GM12878 (cell line): ENCODE data around the gene COMMD7. TPM values are rescaled to one million over a fixed set of nuclear protein-coding genes. Genes with fewer than 3 reads are reported as not detected.
A peak's percentile ranks its signal among the peaks of the same experiment; 100 is the strongest.

ENCODE experiments used
- ATF7 ChIP-seq: fragments of 450-650 bp; IDR thresholded peaks from 2 replicates; pipeline ENCODE4 v1.6.1; 2016; ENCODE audit warnings: low read depth, mild to moderate bottlenecking
- BCL11A ChIP-seq: IDR thresholded peaks from 2 replicates; pipeline ENCODE4 v1.6.1; 2011; ENCODE audit warnings: low read depth, low read length
- BCL3 ChIP-seq: IDR thresholded peaks from 2 replicates; pipeline ENCODE4 v1.6.1; 2011; ENCODE audit warnings: borderline replicate concordance, low read depth, mild to moderate bottlenecking, moderate library complexity, low read length; ENCODE audit not compliant: insufficient read depth, poor library complexity, severe bottlenecking
- CBX3 ChIP-seq: fragments of 200-600 bp; sonication (generic); IDR thresholded peaks from 2 replicates; pipeline ENCODE4 v1.6.1; 2016; ENCODE audit warnings: low read depth, borderline replicate concordance
- HDAC2 ChIP-seq: fragments of 200-600 bp; sonication (generic); IDR thresholded peaks from 2 replicates; pipeline ENCODE4 v1.6.1; 2017
- IRF4 ChIP-seq: IDR thresholded peaks from 2 replicates; pipeline ENCODE4 v1.6.1; 2011; ENCODE audit warnings: low read depth, low read length
- NKRF ChIP-seq: fragments of 450-650 bp; conservative IDR thresholded peaks from 2 replicates; pipeline ENCODE4 v1.6.1; 2017; ENCODE audit warnings: mild to moderate bottlenecking, moderate library complexity
- RAD21 ChIP-seq: IDR thresholded peaks from 2 replicates; pipeline ENCODE4 v1.6.1; 2011; ENCODE audit warnings: mild to moderate bottlenecking, low read depth, low read length, moderate library complexity; ENCODE audit not compliant: insufficient read depth
- RUNX3 ChIP-seq: IDR thresholded peaks from 2 replicates; pipeline ENCODE4 v1.6.1; 2012; ENCODE audit warnings: low read length, inconsistent platforms
- SIX5 ChIP-seq: IDR thresholded peaks from 2 replicates; pipeline ENCODE4 v1.6.1; 2011; ENCODE audit warnings: mild to moderate bottlenecking, low read depth, low read length, moderate library complexity; ENCODE audit not compliant: severe bottlenecking
- SMAD5 ChIP-seq: IDR thresholded peaks from 2 replicates; pipeline ENCODE4 v1.6.1; 2016; ENCODE audit warnings: antibody characterized with exemption, low read depth
- SMARCA5 ChIP-seq: fragments of 450-650 bp; IDR thresholded peaks from 2 replicates; pipeline ENCODE4 v1.6.1; 2017; ENCODE audit warnings: mild to moderate bottlenecking
- SMC3 ChIP-seq: IDR thresholded peaks from 2 replicates; pipeline ENCODE4 v1.6.1; 2011; ENCODE audit warnings: low read length, improper control_type of control experiment, borderline replicate concordance
- SUZ12 ChIP-seq: fragments of 200-600 bp; sonication (generic); IDR thresholded peaks from one replicate; pipeline ENCODE4 v1.6.1; 2018; ENCODE audit warnings: antibody characterized with exemption, mild to moderate bottlenecking; ENCODE audit not compliant: unreplicated experiment
- YY1 ChIP-seq: IDR thresholded peaks from 2 replicates; pipeline ENCODE4 v1.6.1; 2011; ENCODE audit warnings: low read depth, mild to moderate bottlenecking, low read length
- ZNF274 ChIP-seq: IDR thresholded peaks from one replicate; pipeline ENCODE4 v1.8.0; 2011; ENCODE audit not compliant: insufficient read length, insufficient read depth
- polyA plus RNA-seq, 11 experiments: library from polyadenylated mRNA; depleted of rRNA in 4 of 11; unstranded in 6 of 11; stranded (reverse) in 5 of 11; fragments of >200 nt; fragmentation: Nextera tagmentation in 4 of 11; fragmentation: Illumina TruSeq in 1 of 11; extraction: Ambion mirVana in 4 of 11; extraction: Trizol in 1 of 11; gene quantifications; 1 replicate in 1 of 11; 2 replicates in 10 of 11; pipeline versions ENCODE4 v1.2.1 to v1.2.3, GENCODE V29; 2011 to 2016; ENCODE audit warnings: inconsistent platforms in 2 of 11, missing spikeins in 2 of 11, low read depth in 1 of 11
- total RNA-seq, 4 experiments: library from RNA; depleted of rRNA in 3 of 4; stranded (reverse); fragments of >200 nt in 3 of 4; fragmentation: Illumina TruSeq in 1 of 4; extraction: Trizol in 1 of 4; gene quantifications; 2 replicates each; pipeline versions ENCODE4 v1.2.1 to v1.2.3, GENCODE V29; 2013 to 2021
- TF ChIP-seq, protein P1 (sequence below), 3 experiments: IDR thresholded peaks in 2 of 3; conservative IDR thresholded peaks in 1 of 3; 2 replicates each; pipeline ENCODE4 v1.5.1; 2011; ENCODE audit warnings: low read depth in 3 of 3, low read length in 3 of 3, mild to moderate bottlenecking in 3 of 3, control low read depth in 2 of 3, moderate library complexity in 2 of 3, inconsistent platforms in 1 of 3, mixed read lengths in 1 of 3; ENCODE audit not compliant: control insufficient read depth in 2 of 3, insufficient read depth in 1 of 3; ENCODE audit errors: extremely low read depth in 1 of 3

Gene COMMD7
- total and polyA plus RNA-seq, 10 of the 15 experiments (the other 5 are each of a cell fraction or from before 2014, with no cell fraction given): 9.1 to 61.0 (median 27.7) TPM

DNA sequence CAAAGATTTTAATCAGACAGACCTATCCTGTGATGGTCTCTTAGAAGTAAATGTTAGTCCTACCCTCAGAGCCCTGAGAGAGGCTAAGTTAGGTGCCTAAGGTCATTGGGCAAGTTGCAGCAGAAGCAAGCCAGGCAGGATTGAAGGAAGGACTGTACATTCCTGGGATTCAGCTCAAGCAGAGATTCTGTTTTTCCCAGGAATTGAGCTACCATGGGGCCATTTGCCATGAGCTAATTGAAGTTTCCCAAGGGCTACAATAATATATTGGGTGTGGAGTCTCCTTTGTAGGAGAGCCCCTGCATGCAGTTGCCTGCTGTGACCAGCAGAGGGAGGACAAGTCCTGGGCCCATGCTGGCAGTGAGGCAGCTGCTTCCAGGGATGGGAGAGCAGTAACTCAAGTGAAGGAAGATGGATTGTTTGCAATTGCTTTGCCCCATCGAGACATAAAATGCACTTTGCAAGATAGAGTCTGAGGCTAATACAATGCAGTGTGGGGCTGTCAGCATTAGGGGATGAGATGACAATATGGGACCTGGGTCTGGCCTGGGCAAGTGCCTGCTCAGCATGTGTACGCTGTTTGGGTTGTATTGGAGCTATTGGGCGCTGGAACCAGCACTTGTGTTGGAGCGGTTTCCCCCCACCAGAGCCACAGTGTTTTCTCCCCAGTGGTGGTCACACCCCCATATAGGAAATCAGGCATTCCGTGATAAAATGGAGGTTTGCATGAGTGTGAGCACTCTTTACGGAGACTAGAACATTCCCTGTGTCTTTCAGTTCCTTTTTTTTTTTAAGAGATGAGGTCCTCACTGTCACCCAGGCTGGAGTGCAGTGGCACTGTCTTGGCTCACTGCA is 46.9 kb upstream of the COMMD7 start (continued):
- TF ChIP-seq SMAD5 (no peak), SMC3 (peak; percentile 89), ZNF274 (no peak), YY1 (peak; percentile 55; the same call in 1 of the 2 replicates), RUNX3 (peak; percentile 23; the same call in 1 of the 2 replicates), SUZ12 (no peak), ATF7 (no peak), BCL11A (no peak), SMARCA5 (peak; percentile 55; the same call in 1 of the 2 replicates), BCL3 (no peak), CBX3 (no peak), RAD21 (peak; percentile 97), HDAC2 (no peak), IRF4 (peak; percentile 58; the same call in 1 of the 2 replicates), SIX5 (no peak), NKRF (no peak)
- TF ChIP-seq, protein P1, sequence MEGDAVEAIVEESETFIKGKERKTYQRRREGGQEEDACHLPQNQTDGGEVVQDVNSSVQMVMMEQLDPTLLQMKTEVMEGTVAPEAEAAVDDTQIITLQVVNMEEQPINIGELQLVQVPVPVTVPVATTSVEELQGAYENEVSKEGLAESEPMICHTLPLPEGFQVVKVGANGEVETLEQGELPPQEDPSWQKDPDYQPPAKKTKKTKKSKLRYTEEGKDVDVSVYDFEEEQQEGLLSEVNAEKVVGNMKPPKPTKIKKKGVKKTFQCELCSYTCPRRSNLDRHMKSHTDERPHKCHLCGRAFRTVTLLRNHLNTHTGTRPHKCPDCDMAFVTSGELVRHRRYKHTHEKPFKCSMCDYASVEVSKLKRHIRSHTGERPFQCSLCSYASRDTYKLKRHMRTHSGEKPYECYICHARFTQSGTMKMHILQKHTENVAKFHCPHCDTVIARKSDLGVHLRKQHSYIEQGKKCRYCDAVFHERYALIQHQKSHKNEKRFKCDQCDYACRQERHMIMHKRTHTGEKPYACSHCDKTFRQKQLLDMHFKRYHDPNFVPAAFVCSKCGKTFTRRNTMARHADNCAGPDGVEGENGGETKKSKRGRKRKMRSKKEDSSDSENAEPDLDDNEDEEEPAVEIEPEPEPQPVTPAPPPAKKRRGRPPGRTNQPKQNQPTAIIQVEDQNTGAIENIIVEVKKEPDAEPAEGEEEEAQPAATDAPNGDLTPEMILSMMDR (IDR thresholded peaks at IDR 0.05 in 2 of 3, conservative IDR thresholded peaks at IDR 0.05 in 1 of 3; ENCODE audit: control insufficient read depth in 2 of 3, extremely low read depth in 1 of 3, insufficient read depth in 1 of 3, low read depth in 3 of 3, low read length in 3 of 3): peak; percentile 99; a peak in 5 of 6 replicates
